Naive thymus-derived CD4-positive, alpha-beta T cell (primary cell): ENCODE measurements around the gene ENTHD1. TPM values are rescaled to one million over a fixed set of nuclear protein-coding genes. Genes with fewer than 3 reads are reported as not detected.
"Not testable (repeated sequence)": the region's sequence is repeated elsewhere in the genome, so short reads cannot be mapped to it uniquely, and the experiment has no call there.

Experiments used
- ATAC-seq: fragments of 150-1000 bp; cut with Tn5 transposase; 2 replicates; pipeline ENCODE4 v1.10.0; 2021; ENCODE audit warnings: mild to moderate bottlenecking, moderate library complexity
- CTCF ChIA-PET: fragments of 350-600 bp; sonication (Branson Sonifier 250); formaldehyde crosslinking; loops from one replicate; lab custom pipeline; 2021; ENCODE audit warnings: antibody characterized with exemption; lab: Charles Lee
- POLR2A ChIA-PET: fragments of 350-600 bp; sonication (Branson Sonifier 250); formaldehyde crosslinking; loops from one replicate; lab custom pipeline; 2021; ENCODE audit warnings: antibody characterized with exemption, inconsistent platforms; lab: Charles Lee
- DNase-seq, 9 donors: peaks; one replicate each; pipeline versions ENCODE4 v3.0.0 to v3.0.0-alpha.2; 2020 to 2022; ENCODE audit warnings: mixed read lengths in 1 of 9
- H3K27ac ChIP-seq: one replicate; pipeline ENCODE4 v1.7.0; 2013; ENCODE audit warnings: mild to moderate bottlenecking, low read depth, low read length, moderate library complexity
- H3K27me3 ChIP-seq, 2 donors: one replicate each; pipeline ENCODE4 v1.7.0; 2013; ENCODE audit warnings: low read length in 2 of 2, mild to moderate bottlenecking in 2 of 2, moderate library complexity in 2 of 2; ENCODE audit not compliant: control insufficient read depth in 2 of 2, insufficient read depth in 2 of 2
- H3K36me3 ChIP-seq, 3 experiments: 1 replicate in 2 of 3; 2 replicates in 1 of 3; pipeline ENCODE4 v1.7.0; 2013; ENCODE audit warnings: low read length in 3 of 3, mild to moderate bottlenecking in 3 of 3, moderate library complexity in 1 of 3; ENCODE audit not compliant: insufficient read depth in 3 of 3, control insufficient read depth in 2 of 3
- H3K4me1 ChIP-seq, 2 donors: one replicate each; pipeline ENCODE4 v1.7.0; 2013; ENCODE audit warnings: low read length in 2 of 2, mild to moderate bottlenecking in 2 of 2, moderate library complexity in 1 of 2; ENCODE audit not compliant: control insufficient read depth in 2 of 2, insufficient read depth in 2 of 2
- H3K4me3 ChIP-seq: 2 replicates; pipeline ENCODE4 v1.7.0; 2013; ENCODE audit warnings: mild to moderate bottlenecking, low read length
- H3K9me3 ChIP-seq, 3 experiments: 1 replicate in 2 of 3; 2 replicates in 1 of 3; pipeline ENCODE4 v1.7.0; 2013; ENCODE audit warnings: low read length in 3 of 3; ENCODE audit not compliant: control insufficient read depth in 2 of 3
- H3K27ac Mint-ChIP-seq, 9 donors: one replicate each; pipeline ENCODE4 v1.8.0; 2020 to 2022; ENCODE audit warnings: mixed read lengths in 9 of 9, mild to moderate bottlenecking in 8 of 9, moderate library complexity in 5 of 9, inconsistent platforms in 2 of 9
- H3K27me3 Mint-ChIP-seq, 5 donors: one replicate each; pipeline ENCODE4 v1.8.0; 2021 to 2022; ENCODE audit warnings: mixed read lengths in 5 of 5, mild to moderate bottlenecking in 1 of 5
- H3K36me3 Mint-ChIP-seq, 5 donors: one replicate each; pipeline ENCODE4 v1.8.0; 2020 to 2022; ENCODE audit warnings: mixed read lengths in 5 of 5, mild to moderate bottlenecking in 3 of 5, inconsistent platforms in 1 of 5
- H3K4me1 Mint-ChIP-seq, 7 donors: one replicate each; pipeline ENCODE4 v1.8.0; 2020 to 2022; ENCODE audit warnings: mixed read lengths in 7 of 7, mild to moderate bottlenecking in 3 of 7, inconsistent platforms in 1 of 7
- H3K4me3 Mint-ChIP-seq, 10 donors: one replicate each; pipeline ENCODE4 v1.8.0; 2020 to 2022; ENCODE audit warnings: mild to moderate bottlenecking in 10 of 10, mixed read lengths in 10 of 10, moderate library complexity in 6 of 10, inconsistent platforms in 2 of 10
- H3K9me3 Mint-ChIP-seq, 11 donors: one replicate each; pipeline ENCODE4 v1.8.0; 2020 to 2022; ENCODE audit warnings: mixed read lengths in 11 of 11, mild to moderate bottlenecking in 4 of 11, inconsistent platforms in 1 of 11, moderate library complexity in 1 of 11
- intact Hi-C, 2 donors: fragments of 100-400 bp; cut with micrococcal nuclease; formaldehyde crosslinking; loops; one replicate each; pipeline ENCODE4 v1.15.1; 2023
- polyA plus RNA-seq, 2 donors: library from polyadenylated mRNA; unstranded; fragments of 300-500 nt; fragmentation: Illumina TruSeq; gene quantifications; one replicate each; pipeline ENCODE4 v1.2.3, GENCODE V29; 2021
- total RNA-seq, 6 experiments: library from RNA in 5 of 6; stranded (reverse) in 5 of 6; gene quantifications; 1 replicate in 5 of 6; 2 replicates in 1 of 6; pipeline ENCODE4 v1.2.3 and lab custom pipeline; 2021 to 2026

Gene ENTHD1
- total and polyA plus RNA-seq, 7 experiments from 2014 or later = 0.12 to 0.60 (median 0.24) TPM; not detected in 2

- Mint-ChIP-seq H3K27ac (no peak overlapping the region), H3K36me3 (no peaks in the 10 kb centered on the region), H3K9me3 (no peaks in the 10 kb centered on the region), H3K4me3 (no peak overlapping the region), H3K27me3 (peaks cover 0 to 21% (median 0%) of the 10 kb centered on the region in 5 donors), H3K4me1 (peaks cover 0 to 11% (median 3%) of the 10 kb centered on the region in 7 donors)
- no peak for ATAC-seq
- no peak for DNase-seq
- H3K36me3 ChIP-seq = no peaks in the 10 kb centered on the region
- no peaks in the 10 kb centered on the region for H3K9me3 ChIP-seq
- H3K4me3 ChIP-seq = no peak overlapping the region
- POLR2A ChIA-PET = interaction anchor here (0.6 to 1.1 kb wide), 2 partner anchors 9 to 150 kb away, joined by 3 read pairs; no protein-coding TSS in a partner anchor
- no peaks in the 10 kb centered on the region for H3K4me1 ChIP-seq
- intact Hi-C loops = no loop called here
- no peak overlapping the region for H3K27ac ChIP-seq
- H3K27me3 ChIP-seq = no peaks in the 10 kb centered on the region
- CTCF ChIA-PET = interaction anchor here (0.9 kb wide), 1 partner anchor 173 kb away, joined by 5 read pairs; no protein-coding TSS in a partner anchor
These were observed 41.8 kb downstream of the ENTHD1 start for GRCh38 chr22:39851606-39852315.

- Mint-ChIP-seq H3K27me3 (peaks cover 0 to 29% (median 0%) of the 10 kb centered on the region in 5 donors), H3K4me3 (no peak overlapping the region), H3K27ac (no peak overlapping the region), H3K4me1 (peaks cover 0 to 21% (median 9%) of the 10 kb centered on the region in 7 donors), H3K9me3 (no peaks in the 10 kb centered on the region), H3K36me3 (peaks cover 0 to 7% (median 0%) of the 10 kb centered on the region in 5 donors)
- ChIA-PET CTCF (no interaction called here), POLR2A (interaction anchor here (0.6 to 0.7 kb wide), 2 partner anchors 11 to 114 kb away, joined by 3 to 4 read pairs; no protein-coding TSS in a partner anchor)
- Histone ChIP-seq H3K27ac (no peak overlapping the region), H3K36me3 (no peaks in the 10 kb centered on the region), H3K4me1 (no peaks in the 10 kb centered on the region), H3K4me3 (no peak overlapping the region), H3K27me3 (no peaks in the 10 kb centered on the region), H3K9me3 (no peaks in the 10 kb centered on the region)
- DNase-seq = no peak
- no peak for ATAC-seq
- intact Hi-C loops = no loop called here
These were observed 46.1 kb downstream of the ENTHD1 start for GRCh38 chr22:39847477-39847876.

DNA sequence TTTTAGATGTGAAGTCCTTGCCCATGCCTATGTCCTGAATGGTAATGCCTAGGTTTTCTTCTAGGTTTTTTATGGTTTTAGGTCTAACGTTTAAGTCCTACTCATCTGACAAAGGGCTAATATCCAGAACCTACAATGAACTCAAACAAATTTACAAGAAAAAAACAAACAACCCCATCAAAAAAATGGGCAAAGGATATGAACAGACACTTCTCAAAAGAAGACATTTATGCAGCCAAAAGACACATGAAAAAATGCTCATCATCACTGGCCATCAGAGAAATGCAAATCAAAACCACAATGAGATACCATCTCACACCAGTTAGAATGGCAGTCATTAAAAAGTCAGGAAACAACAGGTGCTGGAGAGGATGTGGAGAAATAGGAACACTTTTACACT lies 47.0 kb downstream of the ENTHD1 start:
- ATAC-seq, H3K9me3 Mint-ChIP-seq: not testable (repeated sequence)

GRCh38 chr22:39845529-39845928 lies 48.0 kb downstream of the ENTHD1 start:
- intact Hi-C loops = no loop called here
- CTCF ChIA-PET = interaction anchor here (0.6 to 0.8 kb wide), 2 partner anchors 36 to 76 kb away, joined by 3 to 4 read pairs; no protein-coding TSS in a partner anchor
- Histone ChIP-seq H3K4me3 (no peak overlapping the region), H3K4me1 (no peaks in the 10 kb centered on the region), H3K36me3 (no peaks in the 10 kb centered on the region), H3K9me3 (no peaks in the 10 kb centered on the region), H3K27ac (no peak overlapping the region), H3K27me3 (no peaks in the 10 kb centered on the region)
- ATAC-seq (no peak), DNase-seq (no peak)
- no peak overlapping the region for H3K27ac Mint-ChIP-seq
- peaks cover 0 to 10% (median 0%) of the 10 kb centered on the region in 5 donors for H3K36me3 Mint-ChIP-seq
- H3K4me1 Mint-ChIP-seq = peaks cover 0 to 21% (median 9%) of the 10 kb centered on the region in 7 donors
- H3K4me3 Mint-ChIP-seq = no peak overlapping the region
- H3K27me3 Mint-ChIP-seq = peaks cover 0 to 20% (median 0%) of the 10 kb centered on the region in 5 donors
- peaks cover 0 to 1% (median 0%) of the 10 kb centered on the region in 11 donors for H3K9me3 Mint-ChIP-seq
- POLR2A ChIA-PET = interaction anchor here (0.6 to 0.7 kb wide), 2 partner anchors 34 to 199 kb away, joined by 3 read pairs; no protein-coding TSS in a partner anchor

More for the DNA sequence above, 47.0 kb downstream of the ENTHD1 start:
- intact Hi-C loops, H3K36me3 Mint-ChIP-seq, DNase-seq, H3K27ac ChIP-seq, H3K36me3 ChIP-seq, POLR2A ChIA-PET, H3K4me3 Mint-ChIP-seq, CTCF ChIA-PET, H3K4me1 ChIP-seq, H3K9me3 ChIP-seq, H3K27me3 ChIP-seq, H3K4me3 ChIP-seq: not testable (repeated sequence)
- Mint-ChIP-seq H3K27ac (peak overlapping the region in 2 of 9 donors; percentile 25 to 36), H3K4me1 (peaks cover 0 to 21% (median 9%) of the 10 kb centered on the region in 7 donors), H3K27me3 (peaks cover 0 to 28% (median 0%) of the 10 kb centered on the region in 5 donors)

GRCh38 chr22:39839917-39840510 lies 53.5 kb downstream of the ENTHD1 start:
- CTCF ChIA-PET = no interaction called here
- H3K4me1 Mint-ChIP-seq = peaks cover 14 to 29% (median 17%) of the 10 kb centered on the region in 7 donors
- intact Hi-C loops = loop anchor here in 1 of 2 donors (5.0 to 10.0 kb wide), 2 partner anchors 62 to 105 kb away; partner anchors contain the start of gene GRAP2
- peaks cover 0 to 4% (median 0%) of the 10 kb centered on the region in 11 donors for H3K9me3 Mint-ChIP-seq
- H3K27me3 ChIP-seq = no peaks in the 10 kb centered on the region
- H3K27ac Mint-ChIP-seq = no peak overlapping the region
- POLR2A ChIA-PET = interaction anchor here (0.7 kb wide), 1 partner anchor 35 kb away, joined by 3 read pairs; no protein-coding TSS in a partner anchor
- peaks cover 0 to 18% (median 0%) of the 10 kb centered on the region in 5 donors for H3K27me3 Mint-ChIP-seq
- H3K4me3 ChIP-seq = no peak overlapping the region
- DNase-seq (peak in 5 of 9 donors; percentile 9 to 31 (median 12)), ATAC-seq (peak; percentile 72)
- H3K36me3 ChIP-seq = no peaks in the 10 kb centered on the region
- H3K9me3 ChIP-seq = no peaks in the 10 kb centered on the region
- H3K27ac ChIP-seq = no peak overlapping the region
- peaks cover 0 to 6% (median 0%) of the 10 kb centered on the region in 5 donors for H3K36me3 Mint-ChIP-seq
- peaks cover 5 to 6% of the 10 kb centered on the region in 2 donors for H3K4me1 ChIP-seq
- H3K4me3 Mint-ChIP-seq = peak overlapping the region in 4 of 10 donors; percentile 1 to 18 (median 7)

DNA sequence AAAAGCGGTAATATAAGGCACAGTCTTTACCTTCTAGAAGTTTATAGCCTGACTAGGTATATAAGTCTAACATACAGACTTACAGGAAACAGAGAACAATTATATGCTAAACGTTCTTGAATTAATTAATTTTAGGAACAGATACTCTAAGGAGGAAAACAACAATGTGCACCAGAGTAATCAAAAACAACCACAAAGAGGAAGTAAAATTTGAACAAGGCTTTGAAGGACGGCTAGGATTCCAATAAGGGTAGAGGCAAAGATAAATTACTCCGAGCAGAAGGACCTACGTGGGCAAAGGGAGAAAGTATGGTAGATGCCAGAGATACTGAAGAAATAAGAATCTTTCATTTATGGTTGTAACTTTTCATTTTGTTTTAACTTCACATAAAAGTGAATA lies 54.4 kb downstream of the ENTHD1 start:
- Histone ChIP-seq H3K27ac (no peak overlapping the region), H3K4me3 (no peak overlapping the region), H3K27me3 (no peaks in the 10 kb centered on the region), H3K9me3 (no peaks in the 10 kb centered on the region), H3K4me1 (peaks cover 5 to 6% of the 10 kb centered on the region in 2 donors), H3K36me3 (no peaks in the 10 kb centered on the region)
- no peak overlapping the region for H3K27ac Mint-ChIP-seq
- H3K4me3 Mint-ChIP-seq = no peak overlapping the region
- intact Hi-C loops = loop anchor here in 1 of 2 donors (10.0 kb wide), 1 partner anchor 106 kb away; no protein-coding TSS in a partner anchor
- H3K4me1 Mint-ChIP-seq = peaks cover 14 to 21% (median 15%) of the 10 kb centered on the region in 7 donors
- no peak for DNase-seq
- CTCF ChIA-PET = interaction anchor here (0.6 to 1.2 kb wide), 2 partner anchors 102 to 528 kb away, joined by 3 read pairs; no protein-coding TSS in a partner anchor
- H3K9me3 Mint-ChIP-seq = peaks cover 0 to 4% (median 0%) of the 10 kb centered on the region in 11 donors
- H3K36me3 Mint-ChIP-seq = peaks cover 0 to 3% (median 0%) of the 10 kb centered on the region in 5 donors
- peaks cover 0 to 21% (median 0%) of the 10 kb centered on the region in 5 donors for H3K27me3 Mint-ChIP-seq
- no peak for ATAC-seq
- POLR2A ChIA-PET = interaction anchor here (0.6 to 0.7 kb wide), 2 partner anchors 35 to 106 kb away, joined by 3 read pairs; no protein-coding TSS in a partner anchor
